Stimulated activated naive B cell treated with anti-CD40 and anti-IgM and Interleukin-4, amounts not matched to agents 10 μg/mL and 1 μg/mL and 100 μg/mL, for 72 hours (primary cell): ENCODE data around the gene GLI3.

Source experiments
- ATAC-seq, 2 donors: fragments of 150-1000 bp; cut with Tn5 transposase; replicated peaks; 2 replicates each; pipeline ENCODE4 v1.10.0; 2021; ENCODE audit warnings: moderate library complexity in 1 of 2
- DNase-seq: peaks from one replicate; pipeline ENCODE4 v3.0.0; 2021
- H3K27ac Mint-ChIP-seq: one replicate; pipeline ENCODE4 v1.8.0; 2022; ENCODE audit warnings: mild to moderate bottlenecking, mixed read lengths
- H3K27me3 Mint-ChIP-seq, 2 donors: one replicate each; pipeline ENCODE4 v1.8.0; 2022; ENCODE audit warnings: mixed read lengths in 2 of 2
- H3K36me3 Mint-ChIP-seq, 2 donors: one replicate each; pipeline ENCODE4 v1.8.0; 2022; ENCODE audit warnings: mixed read lengths in 2 of 2, mild to moderate bottlenecking in 1 of 2
- H3K4me1 Mint-ChIP-seq, 2 donors: one replicate each; pipeline ENCODE4 v1.8.0; 2022; ENCODE audit warnings: mixed read lengths in 2 of 2, mild to moderate bottlenecking in 1 of 2
- H3K4me3 Mint-ChIP-seq, 2 donors: one replicate each; pipeline ENCODE4 v1.8.0; 2022; ENCODE audit warnings: mild to moderate bottlenecking in 2 of 2, mixed read lengths in 2 of 2, moderate library complexity in 1 of 2
- H3K9me3 Mint-ChIP-seq, 2 donors: one replicate each; pipeline ENCODE4 v1.8.0; 2022; ENCODE audit warnings: mixed read lengths in 2 of 2, mild to moderate bottlenecking in 1 of 2

Gene GLI3

DNA sequence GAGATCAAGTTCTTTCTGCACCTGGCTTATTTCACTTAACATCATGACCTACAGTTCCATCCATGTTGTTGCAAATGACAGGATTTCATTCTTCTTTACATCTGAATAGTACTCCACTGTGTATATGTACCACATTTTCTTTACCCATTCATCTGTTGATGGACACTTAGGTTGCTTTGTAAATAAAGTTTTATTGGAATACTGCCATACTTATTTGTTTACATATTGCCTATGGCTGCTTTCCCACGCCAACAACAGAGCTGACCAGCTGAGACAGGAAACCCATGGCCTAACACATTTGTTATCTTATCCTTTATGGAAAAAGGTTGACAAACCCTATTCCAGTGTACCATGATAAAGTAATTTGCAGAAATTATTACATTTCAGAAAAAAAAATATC, 153.7 kb downstream of the GLI3 start:
- ATAC-seq: no peak
- Mint-ChIP-seq H3K36me3 (no peaks in the 10 kb centered on the region), H3K27me3 (peaks cover 7 to 13% of the 10 kb centered on the region in 2 donors), H3K4me3 (no peak overlapping the region), H3K9me3 (no peaks in the 10 kb centered on the region), H3K4me1 (peaks cover 6 to 11% of the 10 kb centered on the region in 2 donors), H3K27ac (no peak overlapping the region)
- no peak for DNase-seq

DNA sequence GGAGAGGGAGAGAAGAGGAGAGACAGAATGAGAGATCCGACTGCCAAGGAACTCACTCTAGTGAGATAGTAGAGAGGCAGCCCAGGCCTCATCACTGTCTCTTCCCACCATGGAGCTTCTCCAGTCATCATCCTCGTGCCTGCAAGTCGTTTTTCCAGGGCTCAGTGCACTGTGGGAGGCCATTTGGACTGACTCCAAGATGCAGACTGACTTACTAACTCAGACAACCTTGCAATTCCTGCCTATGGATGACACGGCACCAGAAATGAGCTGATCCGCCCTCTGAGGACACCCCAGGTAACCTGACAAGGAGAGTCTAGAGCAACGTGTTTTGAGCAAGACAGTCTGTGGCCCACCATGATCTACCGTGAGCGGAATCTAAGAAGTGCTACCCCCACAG, 154.9 kb downstream of the GLI3 start:
- ATAC-seq: no peak
- Mint-ChIP-seq H3K4me1 (peaks cover 6 to 14% of the 10 kb centered on the region in 2 donors), H3K4me3 (no peak overlapping the region), H3K36me3 (no peaks in the 10 kb centered on the region), H3K27me3 (peaks cover 7 to 13% of the 10 kb centered on the region in 2 donors), H3K27ac (no peak overlapping the region), H3K9me3 (no peaks in the 10 kb centered on the region)
- DNase-seq: no peak

GRCh38 chr7:42081671-42082070, 155.3 kb downstream of the GLI3 start:
- no peak overlapping the region for H3K27ac Mint-ChIP-seq
- ATAC-seq (no peak), DNase-seq (no peak)
- H3K9me3 Mint-ChIP-seq: no peaks in the 10 kb centered on the region
- H3K4me1 Mint-ChIP-seq: peaks cover 11 to 14% of the 10 kb centered on the region in 2 donors
- peaks cover 7 to 12% of the 10 kb centered on the region in 2 donors for H3K27me3 Mint-ChIP-seq
- H3K36me3 Mint-ChIP-seq: no peaks in the 10 kb centered on the region
- H3K4me3 Mint-ChIP-seq: no peak overlapping the region

DNA sequence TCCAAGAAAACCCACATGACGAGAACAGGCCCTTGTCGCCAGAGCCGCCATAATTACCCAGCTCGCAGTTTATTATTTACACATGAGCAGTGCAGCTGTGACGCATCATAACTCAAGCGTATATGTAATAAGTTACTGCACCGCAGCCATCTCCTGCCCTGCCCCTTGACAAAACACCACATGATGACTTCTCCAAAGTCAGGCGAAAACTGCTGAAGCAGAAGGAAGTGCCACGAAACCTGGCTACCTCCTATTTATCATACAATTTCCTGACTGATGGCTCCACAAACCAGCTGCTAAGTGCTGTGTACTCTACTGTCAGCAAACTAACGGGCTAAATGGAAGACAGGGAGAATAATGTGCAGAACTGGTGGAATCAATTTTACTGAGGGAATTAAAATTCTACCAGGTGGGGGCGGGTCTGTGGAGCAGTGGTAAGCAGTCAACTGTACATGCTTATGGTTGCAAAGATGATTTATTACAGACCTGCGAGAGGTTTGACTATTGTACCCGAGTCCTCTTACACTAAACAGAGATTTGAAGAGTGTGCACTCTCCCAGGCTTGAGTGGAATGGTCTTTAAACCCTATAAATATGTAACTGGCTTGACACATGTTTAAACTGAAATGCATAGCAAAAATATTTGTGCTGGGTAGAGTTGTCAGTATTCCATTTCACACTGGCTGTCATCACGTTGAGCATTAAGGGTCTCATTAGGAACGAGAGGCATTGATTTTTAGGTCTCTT, 156.0 kb downstream of the GLI3 start:
- Mint-ChIP-seq H3K36me3 (no peaks in the 10 kb centered on the region), H3K9me3 (no peaks in the 10 kb centered on the region), H3K27ac (no peak overlapping the region), H3K4me1 (peaks cover 12 to 14% of the 10 kb centered on the region in 2 donors), H3K27me3 (peaks cover 7% of the 10 kb centered on the region in 2 donors), H3K4me3 (no peak overlapping the region)
- DNase-seq (no peak), ATAC-seq (peak in 1 of 2 donors; percentile 51)

DNA sequence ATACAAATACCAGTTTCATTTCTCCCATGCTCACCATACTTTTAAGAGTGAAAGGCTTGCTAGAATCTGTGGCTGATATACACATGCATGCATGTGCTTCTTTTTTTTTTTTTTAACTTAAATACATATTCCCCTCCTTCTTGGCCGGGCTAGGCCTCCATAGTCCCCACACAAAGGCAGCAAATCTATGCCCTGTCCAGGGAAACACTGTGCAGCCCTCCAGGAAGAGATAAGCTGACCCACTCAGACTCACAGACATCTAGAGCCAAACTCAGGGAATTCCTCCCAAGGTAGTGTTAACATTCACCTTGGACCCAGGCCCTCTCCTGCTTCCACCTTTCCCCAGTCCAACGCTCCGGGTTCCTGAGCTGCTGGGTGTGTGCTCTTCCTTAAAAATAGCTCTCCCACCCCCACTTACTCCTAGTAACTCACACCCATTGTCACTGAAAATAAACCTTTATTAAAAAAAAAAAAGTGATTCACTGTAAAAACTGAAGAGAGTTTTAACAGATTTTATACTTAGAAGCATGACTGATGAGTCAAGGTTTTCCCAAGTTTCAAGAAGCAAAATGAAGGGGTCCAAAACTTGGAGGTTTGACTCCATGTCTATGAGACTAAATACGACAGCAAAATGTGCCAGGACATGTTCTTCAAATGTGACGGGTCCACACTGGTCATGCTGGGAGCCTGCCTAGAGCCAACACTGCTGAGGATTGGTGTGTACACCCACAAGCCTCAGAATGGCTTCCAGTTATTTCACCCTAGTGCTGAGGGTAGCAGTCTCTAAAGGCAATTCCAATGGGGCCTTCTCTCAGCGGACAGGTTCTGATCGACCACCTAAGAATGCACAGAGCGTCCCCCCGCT, 159.5 kb downstream of the GLI3 start:
- ATAC-seq (no peak), DNase-seq (no peak)
- no peak overlapping the region for H3K4me3 Mint-ChIP-seq
- peaks cover 12 to 14% of the 10 kb centered on the region in 2 donors for H3K4me1 Mint-ChIP-seq
- no peak overlapping the region for H3K27ac Mint-ChIP-seq
- no peaks in the 10 kb centered on the region for H3K9me3 Mint-ChIP-seq
- peaks cover 12 to 13% of the 10 kb centered on the region in 2 donors for H3K27me3 Mint-ChIP-seq
- no peaks in the 10 kb centered on the region for H3K36me3 Mint-ChIP-seq

DNA sequence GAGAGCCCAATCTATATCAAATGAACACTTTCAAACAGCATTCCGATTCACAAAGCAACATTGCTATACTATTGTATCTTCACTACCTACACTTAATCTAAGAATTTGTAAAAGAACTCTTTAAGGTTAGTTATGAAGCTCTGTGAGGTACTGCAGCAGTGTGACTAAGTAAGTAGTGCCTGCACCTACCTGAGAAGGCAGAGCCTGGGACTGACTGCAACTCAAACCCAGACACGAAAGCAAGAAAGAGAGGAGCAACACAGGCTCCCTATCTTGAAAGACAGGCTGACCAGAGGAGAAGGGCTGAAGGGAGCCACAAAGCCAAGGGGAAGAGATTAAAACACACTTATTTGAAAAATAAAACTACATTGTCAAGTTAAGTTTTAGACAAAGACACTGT, 160.1 kb downstream of the GLI3 start:
- no peaks in the 10 kb centered on the region for H3K36me3 Mint-ChIP-seq
- peak overlapping the region; percentile 53 for H3K27ac Mint-ChIP-seq
- DNase-seq: no peak

GRCh38 chr7:42075418-42075817, 161.6 kb downstream of the GLI3 start:
- H3K27ac Mint-ChIP-seq: no peak overlapping the region
- no peaks in the 10 kb centered on the region for H3K36me3 Mint-ChIP-seq
- H3K4me1 Mint-ChIP-seq: peaks cover 5 to 8% of the 10 kb centered on the region in 2 donors
- ATAC-seq (no peak), DNase-seq (no peak)
- H3K4me3 Mint-ChIP-seq: no peak overlapping the region
- H3K9me3 Mint-ChIP-seq: no peaks in the 10 kb centered on the region
- H3K27me3 Mint-ChIP-seq: peaks cover 5 to 6% of the 10 kb centered on the region in 2 donors

More for the DNA sequence above, 160.1 kb downstream of the GLI3 start:
- Mint-ChIP-seq H3K4me3 (no peak overlapping the region), H3K4me1 (peaks cover 12 to 14% of the 10 kb centered on the region in 2 donors), H3K27me3 (peaks cover 6 to 13% of the 10 kb centered on the region in 2 donors), H3K9me3 (no peaks in the 10 kb centered on the region)
- ATAC-seq: no peak

GRCh38 chr7:42074076-42074475, 162.9 kb downstream of the GLI3 start:
- ATAC-seq (no peak), DNase-seq (no peak)
- no peak overlapping the region for H3K27ac Mint-ChIP-seq
- no peaks in the 10 kb centered on the region for H3K9me3 Mint-ChIP-seq
- peaks cover 5 to 6% of the 10 kb centered on the region in 2 donors for H3K27me3 Mint-ChIP-seq
- H3K4me1 Mint-ChIP-seq: peaks cover 5% of the 10 kb centered on the region in 2 donors
- no peaks in the 10 kb centered on the region for H3K36me3 Mint-ChIP-seq
- H3K4me3 Mint-ChIP-seq: no peak overlapping the region

GRCh38 chr7:42071372-42072261, 165.4 kb downstream of the GLI3 start:
- no peaks in the 10 kb centered on the region for H3K9me3 Mint-ChIP-seq
- H3K27me3 Mint-ChIP-seq: peaks cover 5 to 6% of the 10 kb centered on the region in 2 donors
- ATAC-seq (no peak), DNase-seq (no peak)
- H3K4me3 Mint-ChIP-seq: no peak overlapping the region
- H3K36me3 Mint-ChIP-seq: no peaks in the 10 kb centered on the region
- H3K4me1 Mint-ChIP-seq: no peaks in the 10 kb centered on the region
- H3K27ac Mint-ChIP-seq: no peak overlapping the region

DNA sequence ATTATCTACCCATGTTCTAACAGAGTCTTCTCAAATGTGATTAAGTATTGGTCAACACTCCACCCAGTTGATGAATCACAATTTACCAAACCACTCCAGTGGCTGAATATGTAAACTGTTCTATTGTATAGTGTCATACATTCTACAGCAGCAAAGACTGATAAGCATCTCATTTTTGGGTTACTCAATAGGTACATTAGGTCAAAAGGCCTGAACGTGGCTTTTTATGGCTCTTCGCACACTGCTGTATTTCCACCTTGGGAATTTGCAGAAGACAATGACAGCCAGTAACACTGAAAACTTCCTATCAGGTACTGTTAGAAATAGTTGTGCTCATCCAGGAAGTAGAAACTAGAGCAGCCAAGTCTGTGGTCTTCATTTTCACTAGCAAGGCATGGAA, 166.9 kb downstream of the GLI3 start:
- Mint-ChIP-seq H3K4me1 (no peaks in the 10 kb centered on the region), H3K27ac (no peak overlapping the region), H3K4me3 (no peak overlapping the region), H3K27me3 (peaks cover 5 to 6% of the 10 kb centered on the region in 2 donors), H3K9me3 (no peaks in the 10 kb centered on the region), H3K36me3 (no peaks in the 10 kb centered on the region)
- DNase-seq (no peak), ATAC-seq (no peak)

DNA sequence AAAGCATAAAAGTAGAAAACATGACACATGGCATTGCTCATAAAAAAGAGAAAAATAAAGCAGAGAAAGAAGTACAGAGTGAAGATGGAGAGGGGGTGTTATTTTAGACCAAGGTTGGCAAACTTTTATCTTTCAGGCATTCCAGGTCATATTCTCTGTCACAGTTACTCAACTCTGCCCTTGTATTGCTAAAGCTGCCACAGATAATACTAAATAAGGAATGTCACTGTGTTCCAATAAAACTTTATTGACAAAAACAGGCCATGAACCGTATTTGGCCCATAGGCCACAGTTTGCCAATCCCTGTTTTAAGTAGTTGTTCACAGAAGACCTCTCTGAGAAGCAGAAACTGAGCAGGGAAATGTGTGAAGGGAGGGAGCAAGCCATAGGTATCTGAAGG, 167.4 kb downstream of the GLI3 start:
- no peak for DNase-seq
- no peak for ATAC-seq
- Mint-ChIP-seq H3K36me3 (no peaks in the 10 kb centered on the region), H3K9me3 (no peaks in the 10 kb centered on the region), H3K27ac (no peak overlapping the region), H3K4me3 (no peak overlapping the region), H3K4me1 (no peaks in the 10 kb centered on the region), H3K27me3 (peaks cover 5 to 6% of the 10 kb centered on the region in 2 donors)

- ATAC-seq: no peak
- peaks cover 0 to under 1% of the 10 kb centered on the region in 2 donors for H3K27me3 Mint-ChIP-seq
- H3K9me3 Mint-ChIP-seq: no peaks in the 10 kb centered on the region
These were observed 168.3 kb downstream of the GLI3 start for GRCh38 chr7:42068554-42069280.

DNA sequence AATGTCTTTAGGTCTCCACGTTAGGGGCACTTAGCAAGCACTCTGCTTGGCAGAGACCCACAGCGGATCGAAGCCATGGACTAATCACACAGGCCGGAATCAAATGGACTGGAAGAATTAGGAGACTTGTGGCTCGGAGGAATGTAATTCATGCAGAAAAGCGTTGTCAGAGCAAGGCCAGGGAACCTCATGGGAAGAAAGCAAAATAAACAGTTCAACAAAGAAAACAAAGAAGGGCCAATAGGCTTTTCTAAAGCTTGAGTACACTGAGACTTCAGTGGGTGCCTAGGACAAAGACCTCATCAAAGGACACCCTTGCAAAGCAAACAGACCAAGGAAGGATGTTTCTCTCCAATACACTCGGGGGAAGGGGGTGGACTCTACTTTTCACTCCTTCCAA, 171.1 kb downstream of the GLI3 start:
- DNase-seq (no peak), ATAC-seq (no peak)
- H3K27ac Mint-ChIP-seq: no peak overlapping the region
- no peaks in the 10 kb centered on the region for H3K36me3 Mint-ChIP-seq
- H3K27me3 Mint-ChIP-seq: no peaks in the 10 kb centered on the region
- no peaks in the 10 kb centered on the region for H3K4me1 Mint-ChIP-seq
- no peak overlapping the region for H3K4me3 Mint-ChIP-seq
- H3K9me3 Mint-ChIP-seq: no peaks in the 10 kb centered on the region

More at GRCh38 chr7:42068554-42069280, 168.3 kb downstream of the GLI3 start:
- DNase-seq: no peak
- Mint-ChIP-seq H3K27ac (no peak overlapping the region), H3K36me3 (no peaks in the 10 kb centered on the region), H3K4me1 (no peaks in the 10 kb centered on the region), H3K4me3 (no peak overlapping the region)
